Activated naive CD8-positive, alpha-beta T cell treated with anti-CD3 and anti-CD28 coated beads for 36 hours (primary cell): ENCODE measurements around the gene TMEM98. TPM values are rescaled to one million over a fixed set of nuclear protein-coding genes. Genes with fewer than 3 reads are reported as not detected.
A peak's percentile ranks its signal among the peaks of the same experiment; 100 is the strongest.
"Not testable (repeated sequence)": the region's sequence is repeated elsewhere in the genome, so short reads cannot be mapped to it uniquely, and the experiment has no call there.

ENCODE experiments used
- DNase-seq: peaks from one replicate; pipeline ENCODE4 v3.0.0; 2021
- H3K27ac Mint-ChIP-seq: one replicate; pipeline ENCODE4 v1.8.0; 2022; ENCODE audit warnings: mild to moderate bottlenecking, moderate library complexity, mixed read lengths
- H3K27me3 Mint-ChIP-seq: one replicate; pipeline ENCODE4 v1.8.0; 2022; ENCODE audit warnings: mild to moderate bottlenecking, mixed read lengths
- H3K36me3 Mint-ChIP-seq: one replicate; pipeline ENCODE4 v1.8.0; 2021; ENCODE audit warnings: mild to moderate bottlenecking, mixed read lengths
- H3K4me1 Mint-ChIP-seq: one replicate; pipeline ENCODE4 v1.8.0; 2021; ENCODE audit warnings: mixed read lengths
- H3K4me3 Mint-ChIP-seq: one replicate; pipeline ENCODE4 v1.8.0; 2022; ENCODE audit warnings: mild to moderate bottlenecking, moderate library complexity, mixed read lengths
- H3K9me3 Mint-ChIP-seq: one replicate; pipeline ENCODE4 v1.8.0; 2022; ENCODE audit warnings: mixed read lengths
- total RNA-seq, 2 experiments: library from RNA; stranded (reverse); gene quantifications; one replicate each; pipeline ENCODE4 v1.2.3, GENCODE V29; 2021

TMEM98 gene
- total RNA-seq, 2 experiments from 2014 or later, result not detected

- H3K36me3 Mint-ChIP-seq, result not testable (repeated sequence)
- H3K27me3 Mint-ChIP-seq, result peaks cover 27% of the 10 kb centered on the region
These were observed 1.2 kb upstream of the TMEM98 start for GRCh38 chr17:32926789-32927188.

DNA sequence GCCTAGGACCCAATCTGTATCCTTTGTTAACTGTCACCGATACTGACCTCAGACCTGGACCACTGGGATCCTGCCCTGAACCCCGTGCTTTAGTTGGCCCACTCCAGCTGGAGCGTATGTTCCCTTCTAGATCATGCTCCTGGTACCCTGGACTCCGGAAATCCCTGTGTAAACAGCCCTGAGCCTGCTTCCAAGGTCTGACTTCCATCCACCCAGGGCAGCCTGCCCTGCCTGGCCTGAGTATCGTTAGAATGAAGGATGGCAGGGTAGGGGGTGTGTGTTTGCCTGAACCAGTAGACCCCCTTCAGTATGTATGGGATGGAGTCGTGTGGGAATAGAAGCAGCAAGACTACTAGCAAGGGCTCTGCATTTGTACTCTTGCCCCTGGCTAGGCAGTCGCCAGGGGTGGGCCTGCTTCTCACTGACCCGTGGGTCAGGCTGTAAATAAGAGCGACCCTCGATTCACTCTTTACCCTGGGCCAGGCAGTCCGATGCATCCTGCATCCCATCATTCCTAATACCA lies 691 bp upstream of the TMEM98 start:
- H3K36me3 Mint-ChIP-seq, result no peaks in the 10 kb centered on the region
- no peak overlapping the region for H3K27ac Mint-ChIP-seq
- H3K4me1 Mint-ChIP-seq, result no peaks in the 10 kb centered on the region
- DNase-seq, result no peak
- H3K27me3 Mint-ChIP-seq, result peaks cover 27% of the 10 kb centered on the region
- no peaks in the 10 kb centered on the region for H3K9me3 Mint-ChIP-seq
- H3K4me3 Mint-ChIP-seq, result peak overlapping the region; percentile 67

More at GRCh38 chr17:32926789-32927188, 1.2 kb upstream of the TMEM98 start:
- not testable (repeated sequence) for H3K9me3 Mint-ChIP-seq, H3K27ac Mint-ChIP-seq, H3K4me3 Mint-ChIP-seq, DNase-seq, H3K4me1 Mint-ChIP-seq

GRCh38 chr17:32928586-32929535 lies 908 bp downstream of the TMEM98 start:
- no peak overlapping the region for H3K27ac Mint-ChIP-seq
- no peak overlapping the region for H3K4me3 Mint-ChIP-seq
- H3K4me1 Mint-ChIP-seq, result no peaks in the 10 kb centered on the region
- no peaks in the 10 kb centered on the region for H3K9me3 Mint-ChIP-seq
- no peak for DNase-seq
- no peaks in the 10 kb centered on the region for H3K36me3 Mint-ChIP-seq
- H3K27me3 Mint-ChIP-seq, result peaks cover 35% of the 10 kb centered on the region

DNA sequence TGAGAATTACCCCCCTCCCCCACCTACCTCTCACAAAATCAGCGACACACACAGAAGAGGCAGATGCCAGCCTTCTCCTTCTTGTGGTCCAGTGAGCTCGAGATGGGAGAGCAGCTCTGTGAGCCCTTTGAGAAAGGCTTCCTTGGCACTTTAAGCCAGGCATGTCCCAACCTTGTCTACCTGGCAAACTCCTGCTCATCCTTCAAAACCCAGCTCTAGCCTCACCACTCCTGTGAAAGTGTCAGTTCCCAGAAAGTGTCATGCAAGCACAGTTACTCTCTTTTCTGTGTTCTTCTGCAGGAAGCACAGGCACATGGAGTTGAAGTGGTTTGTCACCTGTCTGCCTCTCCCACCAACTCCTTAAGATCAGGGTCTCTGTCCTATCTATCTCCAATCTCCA lies 1.6 kb downstream of the TMEM98 start:
- DNase-seq, result no peak
- H3K9me3 Mint-ChIP-seq, result no peaks in the 10 kb centered on the region
- H3K27me3 Mint-ChIP-seq, result peaks cover 32% of the 10 kb centered on the region
- H3K4me3 Mint-ChIP-seq, result no peak overlapping the region
- no peaks in the 10 kb centered on the region for H3K36me3 Mint-ChIP-seq
- H3K4me1 Mint-ChIP-seq, result no peaks in the 10 kb centered on the region
- H3K27ac Mint-ChIP-seq, result no peak overlapping the region

GRCh38 chr17:32930512-32930911 lies 2.6 kb downstream of the TMEM98 start:
- no peak overlapping the region for H3K27ac Mint-ChIP-seq
- peaks cover 29% of the 10 kb centered on the region for H3K27me3 Mint-ChIP-seq
- no peaks in the 10 kb centered on the region for H3K9me3 Mint-ChIP-seq
- no peaks in the 10 kb centered on the region for H3K36me3 Mint-ChIP-seq
- H3K4me3 Mint-ChIP-seq, result no peak overlapping the region
- DNase-seq, result no peak
- no peaks in the 10 kb centered on the region for H3K4me1 Mint-ChIP-seq

GRCh38 chr17:32931686-32932085 lies 3.7 kb downstream of the TMEM98 start:
- peaks cover 25% of the 10 kb centered on the region for H3K27me3 Mint-ChIP-seq
- H3K36me3 Mint-ChIP-seq, result no peaks in the 10 kb centered on the region
- no peak overlapping the region for H3K4me3 Mint-ChIP-seq
- no peak overlapping the region for H3K27ac Mint-ChIP-seq
- H3K9me3 Mint-ChIP-seq, result no peaks in the 10 kb centered on the region
- H3K4me1 Mint-ChIP-seq, result no peaks in the 10 kb centered on the region
- DNase-seq, result no peak

DNA sequence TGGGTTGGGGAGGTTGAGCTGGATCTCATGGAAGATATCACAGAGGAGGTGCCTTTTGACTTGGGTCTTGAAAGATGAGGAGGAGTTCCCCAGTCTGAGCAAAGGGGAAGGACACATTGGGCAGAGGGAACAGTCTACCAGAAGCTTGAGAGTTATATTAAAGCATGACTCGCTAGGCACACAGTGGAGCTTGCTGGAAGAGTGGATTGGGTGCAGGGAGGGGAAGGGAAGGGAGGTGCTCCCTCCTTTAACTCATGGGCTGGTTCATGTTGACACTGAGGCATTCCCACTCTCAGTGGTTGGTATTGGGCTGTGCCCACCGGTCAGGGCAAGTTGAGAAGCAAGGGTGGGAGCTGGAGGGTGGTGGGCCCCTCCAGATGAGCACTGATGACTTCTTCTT lies 5.9 kb downstream of the TMEM98 start:
- Mint-ChIP-seq H3K36me3 (no peaks in the 10 kb centered on the region), H3K27ac (no peak overlapping the region), H3K27me3 (peaks cover 22% of the 10 kb centered on the region), H3K9me3 (no peaks in the 10 kb centered on the region), H3K4me1 (peaks cover 3% of the 10 kb centered on the region), H3K4me3 (no peak overlapping the region)
- DNase-seq, result no peak

- H3K4me1 Mint-ChIP-seq, result peaks cover 3% of the 10 kb centered on the region
- H3K4me3 Mint-ChIP-seq, result no peak overlapping the region
These were observed 7.8 kb downstream of the TMEM98 start for GRCh38 chr17:32935726-32936125.

GRCh38 chr17:32936186-32936893 lies 8.4 kb downstream of the TMEM98 start:
- Mint-ChIP-seq H3K4me1 (peaks cover 3% of the 10 kb centered on the region), H3K36me3 (no peaks in the 10 kb centered on the region), H3K9me3 (peaks cover under 1% of the 10 kb centered on the region), H3K27me3 (peaks cover 22% of the 10 kb centered on the region), H3K4me3 (no peak overlapping the region), H3K27ac (no peak overlapping the region)
- DNase-seq, result no peak

More at GRCh38 chr17:32935726-32936125, 7.8 kb downstream of the TMEM98 start:
- Mint-ChIP-seq H3K36me3 (no peaks in the 10 kb centered on the region), H3K27ac (no peak overlapping the region), H3K27me3 (peaks cover 22% of the 10 kb centered on the region), H3K9me3 (no peaks in the 10 kb centered on the region)
- no peak for DNase-seq

- peak; percentile 58 for DNase-seq
- peaks cover 3% of the 10 kb centered on the region for H3K4me1 Mint-ChIP-seq
- H3K27me3 Mint-ChIP-seq, result peaks cover 22% of the 10 kb centered on the region
- H3K36me3 Mint-ChIP-seq, result no peaks in the 10 kb centered on the region
- H3K27ac Mint-ChIP-seq, result no peak overlapping the region
- H3K4me3 Mint-ChIP-seq, result no peak overlapping the region
- peaks cover 1% of the 10 kb centered on the region for H3K9me3 Mint-ChIP-seq
These were observed 9.0 kb downstream of the TMEM98 start for GRCh38 chr17:32936894-32937500.

DNA sequence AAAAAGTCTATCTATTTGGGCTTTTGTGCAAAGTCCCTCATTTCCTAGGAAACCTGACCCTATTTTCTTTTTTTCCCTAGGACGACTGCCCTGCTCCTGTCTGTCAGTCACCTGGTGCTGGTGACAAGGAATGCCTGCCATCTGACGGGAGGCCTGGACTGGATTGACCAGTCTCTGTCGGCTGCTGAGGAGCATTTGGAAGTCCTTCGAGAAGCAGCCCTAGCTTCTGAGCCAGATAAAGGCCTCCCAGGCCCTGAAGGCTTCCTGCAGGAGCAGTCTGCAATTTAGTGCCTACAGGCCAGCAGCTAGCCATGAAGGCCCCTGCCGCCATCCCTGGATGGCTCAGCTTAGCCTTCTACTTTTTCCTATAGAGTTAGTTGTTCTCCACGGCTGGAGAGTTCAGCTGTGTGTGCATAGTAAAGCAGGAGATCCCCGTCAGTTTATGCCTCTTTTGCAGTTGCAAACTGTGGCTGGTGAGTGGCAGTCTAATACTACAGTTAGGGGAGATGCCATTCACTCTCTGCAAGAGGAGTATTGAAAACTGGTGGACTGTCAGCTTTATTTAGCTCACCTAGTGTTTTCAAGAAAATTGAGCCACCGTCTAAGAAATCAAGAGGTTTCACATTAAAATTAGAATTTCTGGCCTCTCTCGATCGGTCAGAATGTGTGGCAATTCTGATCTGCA lies 12.9 kb downstream of the TMEM98 start:
- Mint-ChIP-seq H3K4me1 (peaks cover 3% of the 10 kb centered on the region), H3K27ac (no peak overlapping the region), H3K4me3 (no peak overlapping the region), H3K27me3 (peaks cover 10% of the 10 kb centered on the region), H3K36me3 (no peaks in the 10 kb centered on the region), H3K9me3 (peaks cover 1% of the 10 kb centered on the region)
- DNase-seq, result no peak

DNA sequence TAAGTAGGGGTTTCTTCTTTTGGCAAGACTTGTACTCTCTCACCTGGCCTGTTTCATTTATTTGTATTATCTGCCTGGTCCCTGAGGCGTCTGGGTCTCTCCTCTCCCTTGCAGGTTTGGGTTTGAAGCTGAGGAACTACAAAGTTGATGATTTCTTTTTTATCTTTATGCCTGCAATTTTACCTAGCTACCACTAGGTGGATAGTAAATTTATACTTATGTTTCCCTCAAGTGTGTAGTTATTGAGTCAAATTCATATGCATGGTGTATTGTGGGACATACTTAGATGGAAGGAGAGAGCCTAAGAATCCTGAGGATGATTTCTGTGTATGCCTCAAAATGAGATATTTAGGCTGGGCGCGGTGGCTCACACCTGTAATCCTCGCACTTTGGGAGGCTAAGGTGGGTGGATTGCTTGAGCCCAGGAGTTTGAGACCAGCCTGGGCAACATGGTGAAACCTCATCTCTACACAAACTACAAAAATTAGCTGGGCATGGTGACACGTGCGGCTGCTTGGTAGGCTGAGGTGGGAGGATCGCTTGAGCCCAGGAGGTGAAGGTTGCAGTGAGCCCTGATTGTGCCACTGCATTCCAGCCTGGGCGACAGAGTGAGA lies 13.6 kb downstream of the TMEM98 start:
- Mint-ChIP-seq H3K4me3 (no peak overlapping the region), H3K27ac (no peak overlapping the region), H3K27me3 (peaks cover 6% of the 10 kb centered on the region), H3K9me3 (peaks cover 1% of the 10 kb centered on the region), H3K36me3 (no peaks in the 10 kb centered on the region), H3K4me1 (peaks cover 3% of the 10 kb centered on the region)
- no peak for DNase-seq

GRCh38 chr17:32943206-32943605 lies 15.3 kb downstream of the TMEM98 start:
- no peaks in the 10 kb centered on the region for H3K36me3 Mint-ChIP-seq
- H3K9me3 Mint-ChIP-seq, result peaks cover 1% of the 10 kb centered on the region
- no peak overlapping the region for H3K4me3 Mint-ChIP-seq
- no peak overlapping the region for H3K27ac Mint-ChIP-seq
- H3K27me3 Mint-ChIP-seq, result peaks cover under 1% of the 10 kb centered on the region
- no peak for DNase-seq
- no peaks in the 10 kb centered on the region for H3K4me1 Mint-ChIP-seq

DNA sequence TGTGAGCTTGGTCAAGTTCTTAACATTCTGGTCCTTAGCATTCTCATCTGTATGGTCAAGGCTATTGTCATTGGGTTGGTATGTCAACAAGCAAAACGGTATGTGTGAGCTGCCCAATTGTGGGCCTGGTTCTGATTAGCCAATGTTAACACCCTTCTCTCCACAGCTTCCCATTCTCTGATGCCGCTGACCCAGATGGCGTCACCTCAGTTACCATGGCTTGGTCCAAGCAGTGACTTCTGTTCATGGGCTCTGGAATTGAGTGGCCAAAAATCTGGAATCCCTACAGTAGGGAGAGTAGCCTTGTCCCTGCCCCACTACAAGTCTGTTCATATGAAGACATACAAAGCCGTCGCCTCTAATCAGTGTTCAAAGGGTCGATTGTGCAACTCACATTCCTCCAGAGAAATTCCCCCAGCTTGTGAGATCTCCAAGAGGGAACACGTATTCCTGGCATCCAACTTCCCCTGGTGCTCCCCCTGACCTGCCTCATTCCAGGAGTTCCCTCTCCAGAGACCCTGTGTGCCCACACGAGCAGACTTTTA lies 15.8 kb downstream of the TMEM98 start:
- peaks cover 1% of the 10 kb centered on the region for H3K9me3 Mint-ChIP-seq
- no peak overlapping the region for H3K4me3 Mint-ChIP-seq
- H3K36me3 Mint-ChIP-seq, result no peaks in the 10 kb centered on the region
- no peak for DNase-seq
- no peak overlapping the region for H3K27ac Mint-ChIP-seq
- no peaks in the 10 kb centered on the region for H3K4me1 Mint-ChIP-seq
- H3K27me3 Mint-ChIP-seq, result no peaks in the 10 kb centered on the region
